ENCODE data around the gene YWHAB.

YWHAB gene

DNA sequence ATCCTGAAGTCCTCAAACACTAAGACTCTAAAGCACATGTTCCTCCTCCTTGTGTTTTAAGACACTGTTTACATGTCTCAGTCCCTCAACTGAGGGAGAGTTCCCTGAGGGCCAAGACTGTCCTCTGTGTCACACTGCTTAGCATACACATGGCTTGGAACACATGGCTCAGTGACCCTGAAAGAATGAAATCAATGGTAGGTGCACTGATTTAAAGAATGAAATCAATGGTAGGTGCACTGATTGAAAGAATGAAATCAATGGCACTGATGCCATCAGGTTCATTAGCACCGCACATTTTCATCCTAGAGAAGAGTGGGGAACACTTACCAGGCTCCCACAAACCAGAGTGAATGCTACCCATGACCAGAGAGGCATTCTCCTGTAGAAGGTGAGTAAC, 64.9 kb downstream of the YWHAB start:
- DNase-seq (ENCODE audit: low read depth in 2 of 2) = no peak

DNA sequence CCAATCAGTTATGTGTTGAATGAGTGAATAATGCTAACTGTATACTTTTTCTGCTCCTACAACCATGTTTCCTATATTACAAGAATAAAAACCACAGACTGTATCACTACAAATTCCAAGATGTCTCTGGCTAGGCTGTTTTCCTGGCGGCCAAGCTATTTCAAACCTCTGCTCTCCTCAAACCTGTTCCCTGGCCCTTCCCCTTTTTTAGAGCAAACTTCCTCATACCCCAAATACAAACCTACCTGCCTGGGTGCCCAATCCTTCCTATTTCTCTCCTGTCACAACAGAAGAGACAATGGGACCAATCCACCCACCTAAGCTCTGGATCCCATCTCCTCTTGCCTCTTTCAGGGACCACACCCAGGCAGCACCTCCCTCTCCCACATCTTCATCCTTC, 67.2 kb downstream of the YWHAB start:
- no peak for DNase-seq (ENCODE audit: low read depth in 2 of 2)

DNA sequence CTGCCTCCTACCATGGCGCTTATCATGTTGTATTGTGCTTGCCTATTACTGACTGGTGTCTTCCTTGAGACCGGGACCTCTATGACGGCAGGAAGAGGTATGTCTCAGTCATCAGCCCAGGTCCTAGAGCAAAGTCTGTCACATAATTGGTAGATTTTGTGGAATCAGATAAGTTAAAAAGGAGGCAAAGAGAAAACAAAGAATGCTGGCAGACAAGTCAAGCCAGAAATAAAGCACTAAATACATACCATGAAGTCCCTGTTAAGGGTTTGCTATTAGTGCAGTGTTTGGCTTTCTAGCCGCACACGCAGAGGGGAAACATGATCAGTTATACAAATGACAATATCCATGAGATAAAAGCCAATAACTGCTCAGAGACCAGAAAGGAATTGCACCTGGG, 68.7 kb downstream of the YWHAB start:
- no peak for DNase-seq (ENCODE audit: low read depth in 2 of 2)

DNA sequence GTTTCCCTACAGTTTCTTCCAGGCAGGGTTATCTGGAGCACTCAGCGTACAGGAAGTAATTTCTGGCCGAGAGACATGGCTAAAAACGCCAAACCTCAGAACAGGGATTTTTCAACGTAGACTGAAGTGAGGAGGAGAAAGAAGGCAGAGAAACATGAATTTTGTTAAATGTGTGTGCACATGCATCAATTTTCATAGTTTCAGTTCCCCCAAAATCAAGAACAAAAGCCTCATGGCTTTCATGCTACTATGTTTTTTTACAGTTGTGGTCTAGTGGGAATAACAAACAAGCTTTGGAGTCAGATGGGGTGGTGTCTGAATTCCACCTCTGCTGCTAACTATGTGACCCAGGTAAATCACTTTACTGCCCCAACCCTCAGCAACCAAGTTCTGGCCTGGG, 69.8 kb downstream of the YWHAB start:
- no peak for DNase-seq (ENCODE audit: low read depth in 2 of 2)

DNA sequence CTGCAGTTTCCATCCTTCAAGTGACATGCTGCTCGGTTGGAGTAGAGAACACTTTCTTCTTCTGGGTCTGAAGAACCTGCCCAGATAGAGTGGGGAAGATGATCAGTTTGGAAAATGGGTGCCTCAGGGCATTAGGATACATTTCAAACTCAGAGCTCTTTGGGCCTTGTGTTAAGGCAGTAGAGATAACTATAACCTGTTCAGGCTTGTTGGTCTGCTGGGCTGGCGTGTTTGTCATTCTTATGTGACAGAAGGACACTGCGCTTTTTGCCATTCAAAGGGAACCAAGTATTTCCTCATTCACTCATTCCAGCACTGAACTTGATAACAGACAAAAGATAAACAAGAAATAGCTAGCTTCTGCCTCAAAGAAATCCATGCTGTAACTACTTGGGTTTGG, 70.9 kb downstream of the YWHAB start:
- no peak for DNase-seq (ENCODE audit: low read depth in 2 of 2)

Data from stimulated activated CD4-positive, alpha-beta T cell treated with anti-CD3 and anti-CD28 coated beads, Interleukin-12 subunit alpha, Interleukin-12 subunit beta, amount 100 ng/mL, for 24 hours (primary cell).